AG09319 (cell line): ENCODE measurements around the gene DZIP1L.

ENCODE experiments used
- DNase-seq: peaks from one replicate; pipeline ENCODE4 v3.0.0-alpha.2; 2010; ENCODE audit warnings: low read depth; ENCODE audit errors: extremely low read depth
- CTCF ChIP-seq: IDR thresholded peaks from 2 replicates; pipeline ENCODE4 v1.5.1; 2011; ENCODE audit warnings: low read depth, mild to moderate bottlenecking, inconsistent platforms, low read length, moderate library complexity

The DZIP1L gene

GRCh38 chr3:138079901-138080300 lies 35.5 kb downstream of the DZIP1L start:
- no peak for TF ChIP-seq CTCF
- DNase-seq = no peak

- no peak for TF ChIP-seq CTCF
These were observed 36.5 kb downstream of the DZIP1L start for GRCh38 chr3:138078901-138079344.

GRCh38 chr3:138078096-138078495 lies 37.3 kb downstream of the DZIP1L start:
- TF ChIP-seq CTCF = no peak
- no peak for DNase-seq

More at GRCh38 chr3:138078901-138079344, 36.5 kb downstream of the DZIP1L start:
- DNase-seq = peak; percentile 59

GRCh38 chr3:138072796-138073195 lies 42.6 kb downstream of the DZIP1L start:
- DNase-seq = no peak
- no peak for TF ChIP-seq CTCF

- no peak for TF ChIP-seq CTCF
- no peak for DNase-seq
These were observed 45.4 kb downstream of the DZIP1L start for GRCh38 chr3:138070006-138070405.

GRCh38 chr3:138068579-138069174 lies 46.7 kb downstream of the DZIP1L start:
- TF ChIP-seq CTCF = peak; percentile 99
- peak; percentile 51 for DNase-seq

- DNase-seq = no peak
- TF ChIP-seq CTCF = no peak
These were observed 47.4 kb downstream of the DZIP1L start for GRCh38 chr3:138068046-138068445.
